Keratinocyte (primary cell): ENCODE measurements around the gene RBFOX2.

Experiments used
- EZH2 ChIP-seq: IDR thresholded peaks from one replicate; pipeline ENCODE4 v1.6.1; 2012; ENCODE audit warnings: inconsistent platforms, mild to moderate bottlenecking, low read length, moderate library complexity
- TF ChIP-seq, protein P1 (sequence below), 3 experiments: IDR thresholded peaks in 1 of 3; conservative IDR thresholded peaks in 1 of 3; optimal IDR thresholded peaks in 1 of 3; 2 replicates in 2 of 3; 3 replicates in 1 of 3; pipeline versions ENCODE3 to v1.5.1; 2011; ENCODE audit warnings: low read length in 3 of 3, mild to moderate bottlenecking in 3 of 3, moderate library complexity in 2 of 3, control low read depth in 1 of 3, inconsistent platforms in 1 of 3; ENCODE audit not compliant: insufficient read depth in 2 of 3; ENCODE audit errors: extremely low read depth in 1 of 3

DNA sequence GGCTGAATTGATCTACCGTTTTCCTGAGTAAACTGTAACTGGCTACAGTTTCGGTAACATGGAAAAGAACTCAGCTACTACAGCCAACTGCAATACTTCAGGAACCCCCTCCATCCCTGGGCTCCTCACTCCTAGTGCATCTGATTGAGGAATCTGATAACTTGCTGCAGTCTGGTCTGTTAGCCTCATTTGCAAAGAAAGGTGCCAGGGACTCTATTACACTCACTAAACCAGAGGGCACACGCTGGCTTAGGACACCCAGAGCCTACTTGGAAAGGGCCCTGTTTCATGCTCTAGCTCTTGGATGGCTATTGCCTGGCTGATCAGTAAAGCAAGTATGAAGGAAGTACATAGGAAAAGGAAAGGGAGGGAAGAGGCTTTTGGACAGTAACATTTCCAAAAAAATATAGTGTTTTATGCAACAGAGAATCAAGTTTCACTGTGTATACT, 288.7 kb downstream of the RBFOX2 start:
- TF ChIP-seq, protein P1, sequence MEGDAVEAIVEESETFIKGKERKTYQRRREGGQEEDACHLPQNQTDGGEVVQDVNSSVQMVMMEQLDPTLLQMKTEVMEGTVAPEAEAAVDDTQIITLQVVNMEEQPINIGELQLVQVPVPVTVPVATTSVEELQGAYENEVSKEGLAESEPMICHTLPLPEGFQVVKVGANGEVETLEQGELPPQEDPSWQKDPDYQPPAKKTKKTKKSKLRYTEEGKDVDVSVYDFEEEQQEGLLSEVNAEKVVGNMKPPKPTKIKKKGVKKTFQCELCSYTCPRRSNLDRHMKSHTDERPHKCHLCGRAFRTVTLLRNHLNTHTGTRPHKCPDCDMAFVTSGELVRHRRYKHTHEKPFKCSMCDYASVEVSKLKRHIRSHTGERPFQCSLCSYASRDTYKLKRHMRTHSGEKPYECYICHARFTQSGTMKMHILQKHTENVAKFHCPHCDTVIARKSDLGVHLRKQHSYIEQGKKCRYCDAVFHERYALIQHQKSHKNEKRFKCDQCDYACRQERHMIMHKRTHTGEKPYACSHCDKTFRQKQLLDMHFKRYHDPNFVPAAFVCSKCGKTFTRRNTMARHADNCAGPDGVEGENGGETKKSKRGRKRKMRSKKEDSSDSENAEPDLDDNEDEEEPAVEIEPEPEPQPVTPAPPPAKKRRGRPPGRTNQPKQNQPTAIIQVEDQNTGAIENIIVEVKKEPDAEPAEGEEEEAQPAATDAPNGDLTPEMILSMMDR (optimal IDR thresholded peaks at IDR 0.05 in 1 of 3, IDR thresholded peaks at IDR 0.05 in 1 of 3, conservative IDR thresholded peaks at IDR 0.05 in 1 of 3; ENCODE audit: extremely low read depth in 1 of 3, insufficient read depth in 2 of 3, low read length in 3 of 3), result no peak
- TF ChIP-seq EZH2, result no peak
